IMR-90 (cell line): ENCODE measurements around the gene SOCS4. TPM values are rescaled to one million over a fixed set of nuclear protein-coding genes. Genes with fewer than 3 reads are reported as not detected.
A peak's percentile ranks its signal among the peaks of the same experiment; 100 is the strongest.
"Not testable (repeated sequence)": the region's sequence is repeated elsewhere in the genome, so short reads cannot be mapped to it uniquely, and the experiment has no call there.

Source experiments
- ATAC-seq: fragments of 200-7000 bp; cut with Tn5 transposase; 2 replicates; pipeline ENCODE4 v1.9.1; 2020; ENCODE audit warnings: low read depth, mild to moderate bottlenecking, moderate library complexity
- BruUV-seq: library from RNA; stranded (reverse); fragments of 400-500 nt; replicated peaks from 2 replicates; lab custom pipeline; 2021; lab: Mats Ljungman, UMichigan
- CTCF ChIA-PET: fragments of 300-600 bp; formaldehyde crosslinking; extraction: SDS; loops from one replicate; lab custom pipeline; 2021; ENCODE audit warnings: antibody characterized with exemption; lab: Yijun Ruan, JAX
- POLR2A ChIA-PET: fragments of 300-600 bp; sonication (Branson Sonifier 250); formaldehyde crosslinking; loops from one replicate; lab custom pipeline; 2022; ENCODE audit warnings: antibody characterized with exemption; ENCODE audit not compliant: unreplicated experiment; lab: Charles Lee
- DNase-seq: peaks from one replicate; pipeline ENCODE4 v3.0.0; 2013
- H2AFZ ChIP-seq: replicated peaks from 2 replicates; pipeline ENCODE3; 2013; ENCODE audit warnings: low read length, mild to moderate bottlenecking; ENCODE audit not compliant: poor library complexity
- H2AK5ac ChIP-seq: 2 replicates; pipeline ENCODE4 v1.6.1; 2013; ENCODE audit warnings: low read depth, low read length, inconsistent platforms
- H2AK9ac ChIP-seq: replicated peaks from 2 replicates; pipeline ENCODE3; 2013; ENCODE audit warnings: mild to moderate bottlenecking, low read depth, low read length, moderate library complexity; ENCODE audit not compliant: poor library complexity
- H2BK120ac ChIP-seq: 2 replicates; pipeline ENCODE4 v1.6.1; 2013; ENCODE audit warnings: low read depth, low read length, inconsistent platforms
- H2BK15ac ChIP-seq: 3 replicates; pipeline ENCODE4 v1.6.1; 2013; ENCODE audit warnings: low read depth, low read length, inconsistent platforms
- H2BK20ac ChIP-seq: 2 replicates; pipeline ENCODE4 v1.6.1; 2013; ENCODE audit warnings: low read depth, mild to moderate bottlenecking, inconsistent platforms, low read length, moderate library complexity
- H2BK5ac ChIP-seq: 2 replicates; pipeline ENCODE4 v1.6.1; 2013; ENCODE audit warnings: mild to moderate bottlenecking, low read depth, low read length, inconsistent platforms; ENCODE audit not compliant: poor library complexity, severe bottlenecking
- H3K14ac ChIP-seq: replicated peaks from 2 replicates; pipeline ENCODE4 v1.6.1; 2013; ENCODE audit warnings: low read depth, low read length, inconsistent platforms
- H3K18ac ChIP-seq: 2 replicates; pipeline ENCODE4 v1.6.1; 2013; ENCODE audit warnings: low read depth, low read length, control low read depth
- H3K23ac ChIP-seq: 2 replicates; pipeline ENCODE4 v1.6.1; 2013; ENCODE audit warnings: low read depth, low read length, inconsistent platforms
- H3K27ac ChIP-seq: 2 replicates; pipeline ENCODE4 v1.5.1; 2013; ENCODE audit warnings: mild to moderate bottlenecking, control low read depth, low read length; ENCODE audit not compliant: insufficient read depth
- H3K27me3 ChIP-seq: 2 replicates; pipeline ENCODE4 v1.6.1; 2013; ENCODE audit warnings: low read length; ENCODE audit not compliant: control insufficient read depth, insufficient read depth
- H3K36me3 ChIP-seq: 2 replicates; pipeline ENCODE4 v1.6.1; 2013; ENCODE audit warnings: low read length, mixed read lengths; ENCODE audit not compliant: control insufficient read depth, insufficient read depth
- H3K4ac ChIP-seq: 2 replicates; pipeline ENCODE4 v1.6.1; 2013; ENCODE audit warnings: low read depth, low read length, inconsistent platforms
- H3K4me1 ChIP-seq: 2 replicates; pipeline ENCODE4 v1.6.1; 2013; ENCODE audit warnings: low read length, mixed read lengths; ENCODE audit not compliant: control insufficient read depth, insufficient read depth
- H3K4me2 ChIP-seq: 2 replicates; pipeline ENCODE4 v1.6.1; 2013; ENCODE audit warnings: low read depth, mild to moderate bottlenecking, control low read depth, low read length, moderate library complexity
- H3K4me3 ChIP-seq: 2 replicates; pipeline ENCODE4 v1.5.1; 2013; ENCODE audit warnings: low read depth, mild to moderate bottlenecking, control low read depth, low read length, moderate library complexity; ENCODE audit not compliant: insufficient read depth
- H3K56ac ChIP-seq: 2 replicates; pipeline ENCODE4 v1.6.1; 2013; ENCODE audit warnings: low read length, inconsistent platforms; ENCODE audit not compliant: insufficient read depth; ENCODE audit errors: extremely low read depth
- H3K79me1 ChIP-seq, 2 experiments: 2 replicates each; pipeline ENCODE4 v1.6.1; 2013; ENCODE audit warnings: low read length in 2 of 2, inconsistent platforms in 1 of 2, low read depth in 1 of 2
- H3K9ac ChIP-seq: 2 replicates; pipeline ENCODE4 v1.6.1; 2013; ENCODE audit warnings: low read depth, low read length, control low read depth
- H3K9me1 ChIP-seq: 2 replicates; pipeline ENCODE4 v1.6.1; 2013; ENCODE audit warnings: low read length, inconsistent platforms; ENCODE audit not compliant: insufficient read depth
- H3K9me3 ChIP-seq: 2 replicates; pipeline ENCODE4 v1.6.1; 2013; ENCODE audit warnings: low read length; ENCODE audit not compliant: control insufficient read depth, insufficient read depth
- H4K20me1 ChIP-seq: 2 replicates; pipeline ENCODE4 v1.6.1; 2013; ENCODE audit warnings: low read length, inconsistent platforms; ENCODE audit not compliant: insufficient read depth
- H4K5ac ChIP-seq: 2 replicates; pipeline ENCODE4 v1.6.1; 2013; ENCODE audit warnings: mild to moderate bottlenecking, low read depth, low read length, control low read depth
- H4K8ac ChIP-seq, 2 experiments: 2 replicates each; pipeline ENCODE4 v1.6.1; 2013; ENCODE audit warnings: low read depth in 2 of 2, low read length in 2 of 2, control low read depth in 1 of 2, inconsistent platforms in 1 of 2
- H4K91ac ChIP-seq: 2 replicates; pipeline ENCODE4 v1.6.1; 2013; ENCODE audit warnings: low read depth, low read length, inconsistent platforms; ENCODE audit not compliant: insufficient read depth
- BHLHE40 ChIP-seq: fragments of 150-350 bp; IDR thresholded peaks from 2 replicates; pipeline ENCODE4 v1.6.1; 2016; ENCODE audit warnings: mild to moderate bottlenecking, low read depth, low read length
- CTCF ChIP-seq: conservative IDR thresholded peaks from 2 replicates; pipeline ENCODE4 v1.5.1; 2012; ENCODE audit warnings: mild to moderate bottlenecking, low read depth, low read length, improper control_type of control experiment
- MAZ ChIP-seq: IDR thresholded peaks from 2 replicates; pipeline ENCODE4 v1.6.1; 2012; ENCODE audit warnings: low read depth, mild to moderate bottlenecking, low read length, improper control_type of control experiment, moderate library complexity, borderline replicate concordance
- NFE2L2 ChIP-seq: fragments of 150-350 bp; IDR thresholded peaks from 2 replicates; pipeline ENCODE4 v1.6.1; 2016; ENCODE audit warnings: low read depth, mild to moderate bottlenecking, low read length
- POLR2A ChIP-seq: IDR thresholded peaks from 2 replicates; pipeline ENCODE4 v1.6.1; 2012; ENCODE audit warnings: mild to moderate bottlenecking, low read depth, low read length
- RAD21 ChIP-seq: IDR thresholded peaks from 2 replicates; pipeline ENCODE4 v1.6.1; 2012; ENCODE audit warnings: low read length, improper control_type of control experiment
- RCOR1 ChIP-seq: IDR thresholded peaks from 2 replicates; pipeline ENCODE4 v1.6.1; 2012; ENCODE audit warnings: mild to moderate bottlenecking, low read length, improper control_type of control experiment; ENCODE audit not compliant: insufficient replicate concordance
- WGBS, 2 experiments: methylation state at CpG; one replicate each; pipeline versions ENCODE4 v1.1.5 to v1.1.7; 2013; ENCODE audit warnings: missing lambda C conversion rate in 2 of 2; ENCODE audit not compliant: insufficient read length in 1 of 2; ENCODE audit errors: extremely low coverage in 2 of 2; 5-methylcytosine and 5-hydroxymethylcytosine counted together
- dilution Hi-C: fragments of 300-500 bp; cut with HindIII; formaldehyde crosslinking; loops from one replicate; pipeline ENCODE4 v1.14.3; 2018; ENCODE audit warnings: low sequenced_read_pairs; ENCODE audit not compliant: unreplicated experiment
- in situ Hi-C: fragments of 300-500 bp; cut with MboI; formaldehyde crosslinking; loops from 3 replicates; pipeline ENCODE4 v1.14.3; 2019; ENCODE audit warnings: low sequenced_read_pairs, inconsistent platforms, mixed read lengths
- intact Hi-C: fragments of 100-400 bp; cut with micrococcal nuclease; formaldehyde crosslinking; loops from 2 replicates; pipeline ENCODE4 v1.10.0; 2022
- polyA plus RNA-seq, 3 experiments: library from polyadenylated mRNA; depleted of rRNA; stranded (reverse); fragments of >200 nt; gene quantifications; 2 replicates each; pipeline ENCODE4 v1.2.3, GENCODE V29; 2012; ENCODE audit warnings: low replicate concordance in 1 of 3
- total RNA-seq: library from RNA; depleted of rRNA; stranded (reverse); fragments of >200 nt; gene quantifications from 2 replicates; pipeline ENCODE4 v1.2.3, GENCODE V29; 2012

SOCS4 gene
- total and polyA plus RNA-seq, 2 of the 4 experiments (the other 2 are of a cell fraction) = 4.6 to 12.7 TPM

- dilution Hi-C loops = no loop called here
- no peak overlapping the region for H3K27ac ChIP-seq
- no peak overlapping the region for H3K4me3 ChIP-seq
- ATAC-seq (no peak), DNase-seq (no peak)
- H2AK9ac ChIP-seq = no peak overlapping the region
- H3K23ac ChIP-seq = peak overlapping the region; percentile 7; the same call in 1 of the 2 replicates
- peaks cover 4% of the 10 kb centered on the region; the same call in 1 of the 2 replicates for H3K36me3 ChIP-seq
- no peak overlapping the region for H3K56ac ChIP-seq
- BruUV-seq = no TSS peak
- no peak overlapping the region for H4K5ac ChIP-seq
- no peak overlapping the region for H2AK5ac ChIP-seq
- H4K8ac ChIP-seq = no peak overlapping the region
- 0 out of 2 replicates have a peak overlapping the region, but pooled peaks have one; percentile 32 for H3K4me2 ChIP-seq
- TF ChIP-seq RCOR1 (no peak), MAZ (no peak), RAD21 (no peak), CTCF (no peak), POLR2A (no peak), NFE2L2 (no peak), BHLHE40 (no peak)
- peaks cover 6 to 49% of the 10 kb centered on the region in 2 experiments for H3K79me1 ChIP-seq
- H3K9me1 ChIP-seq = no peaks in the 10 kb centered on the region
- H2BK20ac ChIP-seq = no peak overlapping the region
- ChIA-PET POLR2A (interaction anchor here (0.7 kb wide), 1 partner anchor 16 kb away, joined by 3 read pairs; no protein-coding TSS in a partner anchor), CTCF (interaction anchor here (1.2 kb wide), 1 partner anchor 20 kb away, joined by 3 read pairs; the partner anchor contains the start of gene MAPK1IP1L)
- no peak overlapping the region for H4K91ac ChIP-seq
- H2AFZ ChIP-seq = no peak overlapping the region
- H4K20me1 ChIP-seq = peaks cover 7% of the 10 kb centered on the region; the same call in 1 of the 2 replicates
- no CpG with 5 or more reads among the region's 2 CpGs for WGBS, 2 experiments
- H2BK15ac ChIP-seq = no peak overlapping the region
- H3K9ac ChIP-seq = no peak overlapping the region
- H3K9me3 ChIP-seq = no peaks in the 10 kb centered on the region
- no peak overlapping the region for H2BK120ac ChIP-seq
- no peak overlapping the region for H3K18ac ChIP-seq
- H2BK5ac ChIP-seq = no peak overlapping the region
- no peak overlapping the region for H3K14ac ChIP-seq
- peaks cover 5% of the 10 kb centered on the region; the same call in 1 of the 2 replicates for H3K4me1 ChIP-seq
- in situ Hi-C loops = no loop called here
- intact Hi-C loops = no loop called here
- no peak overlapping the region for H3K4ac ChIP-seq
- H3K27me3 ChIP-seq = no peaks in the 10 kb centered on the region
These were observed 4.2 kb downstream of the SOCS4 start for GRCh38 chr14:55031190-55031589.

- H3K4me3 ChIP-seq, H2AFZ ChIP-seq, H2BK20ac ChIP-seq, POLR2A ChIA-PET, H3K4me1 ChIP-seq, H2AK9ac ChIP-seq, H3K4ac ChIP-seq, BruUV-seq, H3K14ac ChIP-seq, H3K56ac ChIP-seq, H3K23ac ChIP-seq, dilution Hi-C loops, H3K18ac ChIP-seq, H4K91ac ChIP-seq, H3K27me3 ChIP-seq, H2BK5ac ChIP-seq, H4K8ac ChIP-seq, in situ Hi-C loops, H3K9ac ChIP-seq, H4K5ac ChIP-seq, H2BK15ac ChIP-seq, intact Hi-C loops, DNase-seq, ATAC-seq, H2BK120ac ChIP-seq, H3K27ac ChIP-seq, H2AK5ac ChIP-seq, H3K9me3 ChIP-seq, H4K20me1 ChIP-seq, H3K9me1 ChIP-seq, H3K4me2 ChIP-seq: not testable (repeated sequence)
- CTCF ChIA-PET = interaction anchor here (0.9 to 1.7 kb wide), 2 partner anchors 13 to 152 kb away, joined by 3 to 5 read pairs; partner anchors contain the start of gene MAPK1IP1L
- Histone ChIP-seq H3K36me3 (peaks cover 12% of the 10 kb centered on the region), H3K79me1 (peaks cover 2 to 29% of the 10 kb centered on the region in 2 experiments; a peak in 3 of 4 replicates)
These were observed 11.0 kb downstream of the SOCS4 start for GRCh38 chr14:55037995-55038394.
